HepG2 (cell line): Measurements from ENCODE around the gene ANO10. TPM values are rescaled to one million over a fixed set of nuclear protein-coding genes. Genes with fewer than 3 reads are reported as not detected.

ENCODE experiments used
- ATF3 ChIP-seq: sonication (generic); formaldehyde crosslinking; IDR thresholded peaks from 2 replicates; pipeline ENCODE4 v1.4.0; 2020; ENCODE audit warnings: missing genetic modification reagents
- BCL3 ChIP-seq: sonication (generic); formaldehyde crosslinking; IDR thresholded peaks from 2 replicates; pipeline ENCODE4 v1.5.1; 2020; ENCODE audit warnings: mild to moderate bottlenecking, missing genetic modification reagents, moderate library complexity
- JARID2 ChIP-seq: sonication (generic); formaldehyde crosslinking; IDR thresholded peaks from 2 replicates; pipeline ENCODE4 v1.8.1; 2023; ENCODE audit warnings: missing genetic modification reagents, inconsistent platforms; ENCODE audit not compliant: insufficient replicate concordance
- KDM1A ChIP-seq: IDR thresholded peaks from 2 replicates; pipeline ENCODE4 v1.6.1; 2016; ENCODE audit warnings: missing compliant biosample characterization
- MAFF ChIP-seq: IDR thresholded peaks from 2 replicates; pipeline ENCODE4 v1.6.1; 2011; ENCODE audit warnings: low read depth, low read length, improper control_type of control experiment
- NR2F1 ChIP-seq, 2 experiments: fragments of 450-650 bp in 1 of 2; formaldehyde crosslinking in 1 of 2; IDR thresholded peaks; 2 replicates each; pipeline versions ENCODE4 v1.5.0 to v1.6.1; 2016 to 2020; ENCODE audit warnings: mild to moderate bottlenecking in 1 of 2, missing compliant biosample characterization in 1 of 2, missing genetic modification reagents in 1 of 2, moderate library complexity in 1 of 2
- NR2F6 ChIP-seq, 2 experiments: IDR thresholded peaks; 2 replicates each; pipeline ENCODE4 v1.6.1; 2016; ENCODE audit warnings: antibody characterized with exemption in 1 of 2, mild to moderate bottlenecking in 1 of 2
- RARG ChIP-seq: sonication (generic); formaldehyde crosslinking; IDR thresholded peaks from 2 replicates; pipeline ENCODE4 v1.4.0; 2020; ENCODE audit warnings: low read depth, mild to moderate bottlenecking, missing genetic modification reagents
- SMAD3 ChIP-seq: sonication (generic); formaldehyde crosslinking; IDR thresholded peaks from 2 replicates; pipeline ENCODE4 v1.4.0; 2020; ENCODE audit warnings: missing genetic modification reagents
- SMARCE1 ChIP-seq: fragments of 450-650 bp; IDR thresholded peaks from 2 replicates; pipeline ENCODE4 v1.6.1; 2017; ENCODE audit warnings: borderline replicate concordance
- SOX6 ChIP-seq, 2 experiments: fragments of 450-650 bp in 1 of 2; sonication (generic) in 1 of 2; formaldehyde crosslinking in 1 of 2; IDR thresholded peaks; 2 replicates each; pipeline versions ENCODE4 v1.4.0 to v1.6.1; 2017 to 2020; ENCODE audit warnings: antibody characterized with exemption in 1 of 2, mild to moderate bottlenecking in 1 of 2, missing genetic modification reagents in 1 of 2
- TAF1 ChIP-seq: sonication (generic); formaldehyde crosslinking; IDR thresholded peaks from 2 replicates; pipeline ENCODE4 v1.4.0; 2020; ENCODE audit warnings: missing genetic modification reagents
- ZBTB4 ChIP-seq: sonication (generic); formaldehyde crosslinking; IDR thresholded peaks from 2 replicates; pipeline ENCODE4 v1.4.0; 2020; ENCODE audit warnings: missing genetic modification reagents, mild to moderate bottlenecking, borderline replicate concordance
- ZNF12 ChIP-seq: sonication (generic); formaldehyde crosslinking; IDR thresholded peaks from 2 replicates; pipeline ENCODE4 v1.5.0; 2020; ENCODE audit warnings: missing genetic modification reagents
- ZNF124 ChIP-seq: sonication (generic); formaldehyde crosslinking; IDR thresholded peaks from 2 replicates; pipeline ENCODE4 v1.4.0; 2020; ENCODE audit warnings: missing genetic modification reagents
- ZNF280D ChIP-seq: sonication (generic); formaldehyde crosslinking; IDR thresholded peaks from 2 replicates; pipeline ENCODE4 v1.5.1; 2020; ENCODE audit warnings: mild to moderate bottlenecking, missing genetic modification reagents
- ZNF580 ChIP-seq: IDR thresholded peaks from 2 replicates; pipeline ENCODE4 v1.6.1; 2016; ENCODE audit warnings: low read depth, borderline replicate concordance
- ZNF691 ChIP-seq: sonication (generic); formaldehyde crosslinking; IDR thresholded peaks from 2 replicates; pipeline ENCODE4 v1.4.0; 2020; ENCODE audit warnings: missing genetic modification reagents, low read depth, mild to moderate bottlenecking, borderline replicate concordance
- ZNF75D ChIP-seq: sonication (generic); formaldehyde crosslinking; IDR thresholded peaks from 2 replicates; pipeline ENCODE4 v1.8.1; 2023; ENCODE audit warnings: missing genetic modification reagents, mild to moderate bottlenecking, borderline replicate concordance
- polyA plus RNA-seq, 8 experiments: library from polyadenylated mRNA; depleted of rRNA in 3 of 8; stranded (reverse) in 7 of 8; unstranded in 1 of 8; fragments of >200 nt; fragmentation: Illumina TruSeq in 4 of 8; extraction: Trizol in 4 of 8; gene quantifications; 2 replicates each; pipeline versions ENCODE4 v1.2.1 to v1.2.3, GENCODE V29; 2011 to 2016; ENCODE audit warnings: low read depth in 4 of 8, missing spikeins in 1 of 8, mixed read lengths in 1 of 8; ENCODE audit not compliant: insufficient read depth in 1 of 8
- total RNA-seq, 5 experiments: library from RNA; depleted of rRNA; stranded (reverse); fragments of >200 nt; fragmentation: Illumina TruSeq; extraction: Trizol; gene quantifications; 2 replicates each; pipeline ENCODE4 v1.2.3, GENCODE V29; 2016; ENCODE audit warnings: low read depth in 1 of 5

The ANO10 gene
- total and polyA plus RNA-seq, 2 of the 13 experiments (the other 11 are each of a cell fraction or from before 2014, with no cell fraction given), result 10.4 to 13.1 TPM

GRCh38 chr3:43638594-43639447, 17.0 kb upstream of the ANO10 start (continued):
- TF ChIP-seq ZBTB4 (CRISPR knock-in tag) (no peak), BCL3 (CRISPR knock-in tag) (no peak), SMARCE1 (no peak), ZNF12 (CRISPR knock-in tag) (no peak; the same call in 1 of the 2 replicates), RARG (no peak), ZNF691 (CRISPR knock-in tag) (no peak), NR2F6 (IDR thresholded peaks at IDR 0.05) (no peak), NR2F6 (CRISPR knock-in tag; IDR thresholded peaks at IDR 0.05) (peak; percentile 51; the same call in 1 of the 2 replicates), SMAD3 (CRISPR knock-in tag) (no peak), SOX6 (IDR thresholded peaks at IDR 0.05) (no peak), SOX6 (CRISPR knock-in tag; IDR thresholded peaks at IDR 0.05) (0 out of 2 replicates have a peak, but pooled peaks have one; percentile 3), JARID2 (CRISPR knock-in tag) (no peak), KDM1A (CRISPR knock-in tag) (no peak), NR2F1 (CRISPR knock-in tag; IDR thresholded peaks at IDR 0.05) (0 out of 4 replicates have a peak, but pooled peaks of 1 of the 2 experiments have one; percentile 20), ZNF75D (CRISPR knock-in tag) (no peak), ZNF124 (CRISPR knock-in tag) (no peak), ZNF280D (CRISPR knock-in tag) (no peak), ATF3 (no peak), TAF1 (CRISPR knock-in tag) (no peak), MAFF (0 out of 2 replicates have a peak, but pooled peaks have one; percentile 19), ZNF580 (CRISPR knock-in tag) (no peak)
